GM15510 (cell line): ENCODE measurements around the gene NACC2.

Experiments
- POLR2A ChIP-seq: IDR thresholded peaks from 3 replicates; pipeline ENCODE4 v1.6.1; 2011; ENCODE audit warnings: borderline replicate concordance; ENCODE audit not compliant: insufficient read length; ENCODE audit errors: extremely low read depth

The NACC2 gene

DNA sequence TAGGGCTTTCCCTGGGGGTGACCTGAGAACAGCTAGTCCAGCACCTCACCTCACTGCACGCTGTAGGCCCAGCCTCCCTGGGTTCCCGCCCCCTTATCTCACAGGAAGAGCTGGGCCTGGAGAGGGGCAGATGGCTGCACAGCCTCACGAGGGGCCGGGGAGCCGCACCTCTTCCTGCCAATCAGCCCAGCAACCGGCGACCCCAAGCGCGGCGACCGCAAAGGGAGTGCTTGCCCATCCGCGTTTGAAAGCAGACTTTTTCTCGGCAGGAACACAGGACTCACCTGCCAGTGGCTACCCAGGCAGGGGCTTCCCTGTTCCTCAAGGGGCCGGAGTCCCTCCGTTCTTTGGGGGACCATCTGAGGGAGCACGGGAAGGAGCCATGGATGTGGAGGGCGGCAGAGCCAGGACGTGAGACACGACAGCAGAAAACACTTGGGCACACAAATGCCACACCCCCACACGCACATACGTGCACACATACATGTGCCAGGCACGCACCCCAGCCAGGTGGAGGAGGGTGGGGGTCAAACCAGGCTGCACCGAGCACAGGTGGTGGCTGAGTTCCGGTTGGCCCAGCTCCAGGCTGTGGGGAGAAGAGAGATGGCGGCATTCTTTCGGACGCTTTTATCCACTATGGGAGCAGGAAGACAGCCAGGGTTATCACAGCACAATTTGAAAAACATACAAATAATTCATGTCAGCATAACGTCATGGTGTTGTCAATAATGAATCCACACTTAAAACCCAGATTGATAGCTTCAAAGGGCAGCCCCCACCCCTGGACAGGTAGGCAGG, 12.3 kb upstream of the NACC2 start:
- peak; percentile 50 for TF ChIP-seq POLR2A

- TF ChIP-seq POLR2A: no peak
Observed at GRCh38 chr9:136105398-136106135, 10.5 kb upstream of the NACC2 start.

DNA sequence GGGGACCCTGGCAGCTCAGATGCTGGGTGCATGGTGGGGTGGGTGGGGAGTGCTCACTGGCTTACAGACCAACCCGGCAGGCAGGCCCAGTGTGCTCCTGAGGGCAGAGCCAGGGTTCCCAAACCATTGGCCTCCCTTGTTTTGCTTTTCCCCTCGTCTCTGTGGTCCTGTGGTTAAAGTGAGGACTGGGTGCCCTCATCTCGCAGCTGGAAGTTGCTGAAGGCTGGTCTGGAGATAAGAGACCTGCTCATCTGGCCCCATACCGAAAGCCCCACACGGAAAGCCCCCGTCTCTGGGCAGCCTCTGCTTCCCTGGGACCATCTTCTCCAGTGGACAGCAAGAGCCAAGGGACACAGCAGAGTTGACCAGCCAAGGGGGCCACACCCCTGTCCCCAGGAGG, 9.8 kb upstream of the NACC2 start:
- no peak for TF ChIP-seq POLR2A

- TF ChIP-seq POLR2A: no peak
Observed at GRCh38 chr9:136104488-136104800, 9.4 kb upstream of the NACC2 start.

- no peak for TF ChIP-seq POLR2A
Observed at GRCh38 chr9:136103651-136104487, 8.8 kb upstream of the NACC2 start.

GRCh38 chr9:136100700-136101614, 5.9 kb upstream of the NACC2 start:
- TF ChIP-seq POLR2A: no peak

DNA sequence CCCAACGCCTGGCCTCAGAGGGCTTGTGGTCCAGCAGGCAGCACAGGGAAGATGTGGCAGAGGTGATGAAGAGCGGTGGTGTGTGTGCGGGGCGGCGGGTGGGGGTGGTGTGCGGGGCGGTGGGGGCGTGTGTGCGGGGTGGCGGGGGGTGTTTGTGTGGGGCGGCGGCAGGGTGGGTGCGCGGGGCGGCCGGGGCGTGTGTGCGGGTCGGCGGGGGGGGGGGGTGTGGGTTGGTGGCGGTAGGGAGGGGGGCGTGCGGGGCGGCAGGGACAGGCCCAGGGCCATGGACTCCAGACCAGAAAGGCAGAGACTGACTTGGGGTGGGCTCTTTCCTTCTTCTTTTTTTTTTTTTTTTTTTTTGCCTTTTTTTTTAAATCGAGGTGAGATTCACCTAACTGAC, 4.5 kb upstream of the NACC2 start:
- no peak for TF ChIP-seq POLR2A

DNA sequence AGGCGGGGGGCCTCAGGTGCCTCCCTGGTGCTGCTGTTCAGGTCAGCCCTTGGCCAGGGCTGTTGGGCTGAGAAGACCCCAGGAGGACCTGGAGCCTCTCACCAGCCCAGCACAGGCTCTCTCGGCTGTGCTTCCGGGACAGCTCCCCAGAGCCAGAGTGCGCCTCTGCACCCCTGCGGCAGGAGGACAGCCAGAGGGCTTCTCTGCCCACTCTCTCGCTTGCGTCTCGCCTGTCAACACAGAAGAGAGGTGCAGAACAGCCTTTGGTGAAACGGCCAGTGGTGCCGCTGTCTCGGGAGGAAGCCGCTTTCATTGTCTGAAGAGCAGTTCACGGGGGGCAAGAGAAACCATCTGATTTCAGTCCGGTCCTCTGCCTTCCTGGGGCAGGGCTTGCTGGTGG, 3.8 kb upstream of the NACC2 start:
- no peak for TF ChIP-seq POLR2A

GRCh38 chr9:136098210-136098609, 3.1 kb upstream of the NACC2 start:
- TF ChIP-seq POLR2A: no peak

DNA sequence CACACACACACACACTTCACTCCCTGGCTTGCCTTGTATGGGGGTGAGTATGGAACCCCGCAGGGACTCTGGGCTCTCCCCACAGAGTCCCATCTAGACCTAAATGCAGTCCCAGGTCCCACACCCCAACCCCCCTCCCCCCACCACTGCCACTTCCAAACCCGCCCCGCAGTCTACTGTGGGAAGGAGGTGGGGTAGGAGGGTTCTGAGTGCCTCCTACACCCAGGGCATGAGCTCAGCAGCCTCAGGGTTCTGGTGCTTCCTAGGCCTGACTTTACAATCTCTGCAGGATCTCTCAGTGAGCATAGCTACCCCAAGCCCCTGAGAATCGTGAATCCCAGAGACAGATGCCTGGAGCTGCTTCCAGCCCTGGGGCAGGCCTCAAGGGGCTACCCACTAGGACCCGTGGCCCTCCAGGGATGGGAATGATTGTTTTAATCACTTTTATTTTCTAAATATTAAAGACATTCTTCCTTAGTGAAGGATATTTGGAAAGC, 1.5 kb upstream of the NACC2 start:
- TF ChIP-seq POLR2A: no peak

- no peak for TF ChIP-seq POLR2A
Observed at GRCh38 chr9:136093995-136094881, 851 bp downstream of the NACC2 start.

GRCh38 chr9:136093346-136093986, 1.6 kb downstream of the NACC2 start:
- TF ChIP-seq POLR2A: no peak

DNA sequence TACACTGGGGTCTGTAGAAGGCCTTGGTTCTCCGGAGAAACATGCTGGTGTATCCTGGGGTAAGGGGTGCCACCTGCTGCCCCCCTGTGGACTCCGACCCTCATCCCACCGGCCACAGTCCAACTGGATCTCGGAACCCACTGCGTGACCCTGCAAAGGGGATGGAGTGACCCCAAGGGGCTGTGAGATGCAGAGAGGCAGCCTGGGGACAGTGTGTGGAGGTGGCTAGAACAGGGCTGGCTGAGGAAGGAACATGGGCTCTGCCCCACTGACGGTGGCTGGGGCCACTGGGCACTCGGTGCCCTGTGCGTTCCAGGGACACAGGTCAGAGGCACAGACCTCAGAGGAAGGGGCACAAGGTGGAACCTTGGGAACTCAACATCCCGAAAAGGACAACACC, 2.3 kb downstream of the NACC2 start:
- TF ChIP-seq POLR2A: no peak
